Testis (tissue), 2 donors: ENCODE results near the gene COG2.

Experiments
- CTCF ChIP-seq, 3 experiments: fragments of 450-650 bp in 2 of 3; fragments of 200-600 bp in 1 of 3; sonication (generic) in 1 of 3; IDR thresholded peaks; one replicate each; pipeline ENCODE4 v1.5.1; 2016 to 2019; ENCODE audit warnings: antibody characterized with exemption in 3 of 3, mild to moderate bottlenecking in 2 of 3, moderate library complexity in 1 of 3
- POLR2A ChIP-seq: fragments of 450-650 bp; IDR thresholded peaks from one replicate; pipeline ENCODE4 v1.6.1; 2017; ENCODE audit warnings: antibody characterized with exemption, mild to moderate bottlenecking, moderate library complexity

- no peak for TF ChIP-seq CTCF (IDR thresholded peaks at IDR 0.05)
- TF ChIP-seq POLR2A: no peak
These were observed 16.4 kb downstream of the COG2 start for GRCh38 chr1:230658691-230659090.
